NCI-H1930 (cell line): Measurements from ENCODE around the gene BBOF1.
A peak's percentile ranks its signal among the peaks of the same experiment; 100 is the strongest.

Source experiments
- DNase-seq, 2 experiments: peaks; one replicate each; lab custom pipeline; 2025; lab: John Stamatoyannopoulos, UW

The BBOF1 gene

DNA sequence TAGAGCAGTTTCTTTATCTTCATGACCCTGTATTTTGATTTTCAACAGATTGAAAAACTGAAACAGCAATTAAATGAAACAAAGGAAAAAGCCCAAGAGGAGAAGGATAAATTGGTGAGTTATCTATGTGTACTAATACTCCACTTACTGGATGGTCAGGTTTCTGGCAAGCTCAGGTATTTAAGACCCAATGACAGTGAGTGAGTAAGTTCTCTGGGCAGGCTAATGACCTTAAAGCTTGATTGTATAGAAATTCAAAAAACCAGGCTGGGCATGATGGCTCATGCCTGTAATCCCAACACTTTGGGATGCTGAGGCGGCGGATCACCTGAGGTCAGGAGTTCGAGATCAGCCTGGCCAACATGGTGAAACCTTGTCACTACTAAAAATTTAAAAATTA is 10.0 kb downstream of the BBOF1 start:
- DNase-seq = no peak

DNA sequence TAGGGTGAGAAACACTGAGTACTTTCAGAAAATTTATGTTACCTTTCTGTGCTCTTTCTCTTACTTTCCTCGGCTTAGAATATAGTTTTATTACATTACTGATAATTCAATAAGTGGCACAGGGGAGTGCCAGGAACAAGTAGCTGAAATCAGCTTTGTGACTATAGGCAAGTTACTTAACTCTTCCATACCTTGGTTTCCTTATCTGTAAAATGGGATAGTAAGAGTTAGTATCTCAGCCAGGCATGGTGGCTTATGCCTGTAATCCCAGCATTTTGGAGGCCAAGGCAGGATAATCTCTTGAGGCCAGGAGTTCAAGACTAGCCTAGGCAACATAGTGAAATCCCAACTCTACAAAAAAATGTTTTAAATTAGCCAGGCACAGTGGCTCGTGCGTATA is 15.4 kb downstream of the BBOF1 start:
- no peak for DNase-seq

DNA sequence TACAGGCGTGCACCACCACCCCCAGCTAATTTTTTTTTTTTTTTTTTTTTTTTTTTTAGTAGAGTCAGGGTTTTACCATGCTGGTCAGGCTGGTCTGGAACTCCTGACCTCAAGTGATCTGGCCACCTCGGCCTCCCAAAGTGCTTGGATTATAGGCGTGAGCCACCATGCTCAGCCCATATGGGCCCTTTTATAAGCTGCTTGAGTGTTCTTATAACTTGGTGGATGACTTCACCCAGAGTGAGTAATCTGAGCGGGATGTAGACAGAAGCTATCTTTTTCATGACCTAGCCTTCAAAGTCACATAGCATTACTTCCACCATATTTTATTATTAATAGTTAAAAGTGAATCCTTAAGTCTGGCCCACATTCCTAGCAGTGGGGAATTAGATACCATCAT is 16.4 kb downstream of the BBOF1 start:
- no peak for DNase-seq

DNA sequence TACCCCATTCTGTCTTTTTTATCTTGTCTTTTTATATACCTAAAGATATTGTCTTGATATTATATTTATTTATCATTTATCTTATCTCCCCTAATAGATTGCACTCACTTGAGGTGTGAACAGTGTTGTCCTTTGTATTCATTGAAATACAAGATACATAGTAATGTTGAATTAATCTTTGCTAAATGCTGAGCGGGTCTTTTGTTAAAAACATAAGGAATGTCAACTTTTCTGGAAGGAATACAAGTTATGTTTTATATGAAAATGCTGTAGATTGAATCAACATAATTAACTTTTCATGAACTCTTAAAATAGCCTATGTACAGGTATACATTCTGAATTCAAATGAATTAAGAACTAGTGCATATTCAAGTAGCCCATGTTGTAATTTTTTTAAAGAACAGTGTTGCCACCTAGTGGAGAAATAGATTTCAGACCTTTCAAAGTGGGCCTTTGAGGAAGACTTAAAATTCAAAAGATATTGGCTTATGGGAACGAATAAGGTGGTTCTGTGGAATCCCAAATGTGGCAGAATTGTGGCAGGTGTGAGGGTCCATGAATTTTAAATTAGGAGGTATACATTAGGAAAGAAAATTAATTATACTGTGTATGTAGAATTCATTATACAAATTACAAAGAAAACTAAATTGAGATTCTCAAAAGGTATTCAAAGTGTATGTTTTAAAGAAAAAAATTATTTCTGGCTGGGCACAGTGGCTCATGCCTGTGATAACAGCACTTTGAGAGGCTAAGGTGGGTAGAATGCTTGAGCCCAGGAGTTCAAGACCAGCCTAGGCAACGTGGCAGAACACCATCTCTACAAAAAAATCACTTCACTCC is 19.1 kb downstream of the BBOF1 start:
- DNase-seq = peak; percentile 21 to 41

DNA sequence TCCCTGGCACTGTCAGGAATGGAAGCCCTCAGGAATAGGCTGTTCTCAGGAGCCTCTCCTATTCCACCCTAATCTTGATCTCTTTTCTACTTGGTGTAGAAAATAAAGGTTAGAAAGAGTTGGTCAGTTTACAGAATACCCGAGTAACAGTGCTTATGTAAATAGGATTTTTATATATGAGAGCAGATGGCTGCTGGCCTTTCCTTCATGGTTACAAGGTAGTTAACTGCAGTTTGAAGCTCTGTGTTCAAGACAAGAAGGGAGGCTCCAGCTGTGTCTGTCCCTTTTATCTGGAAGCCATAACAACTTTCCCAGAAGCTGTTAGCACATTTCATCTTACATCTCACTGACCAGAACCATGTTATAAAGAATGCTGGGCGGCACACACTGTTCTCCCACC is 23.1 kb downstream of the BBOF1 start:
- no peak for DNase-seq

DNA sequence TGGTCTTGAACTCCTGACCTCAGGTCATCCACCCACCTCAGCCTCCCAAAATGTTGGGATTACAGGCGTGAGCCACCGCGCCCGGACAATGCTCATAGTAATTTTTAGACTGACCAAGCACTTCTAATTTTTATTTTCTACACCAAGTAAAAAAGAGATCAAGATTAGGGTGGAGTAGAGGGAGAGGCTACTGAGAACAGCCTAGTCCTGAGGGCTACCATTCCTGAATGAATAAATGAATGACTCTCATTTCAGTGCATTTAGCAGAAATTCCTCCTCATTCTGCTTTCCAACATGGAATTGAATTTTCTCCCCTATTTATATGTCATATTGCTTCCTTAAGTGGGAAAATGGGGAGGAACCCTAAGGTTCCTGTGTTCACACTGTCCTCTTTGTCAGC is 26.4 kb downstream of the BBOF1 start:
- DNase-seq = no peak

DNA sequence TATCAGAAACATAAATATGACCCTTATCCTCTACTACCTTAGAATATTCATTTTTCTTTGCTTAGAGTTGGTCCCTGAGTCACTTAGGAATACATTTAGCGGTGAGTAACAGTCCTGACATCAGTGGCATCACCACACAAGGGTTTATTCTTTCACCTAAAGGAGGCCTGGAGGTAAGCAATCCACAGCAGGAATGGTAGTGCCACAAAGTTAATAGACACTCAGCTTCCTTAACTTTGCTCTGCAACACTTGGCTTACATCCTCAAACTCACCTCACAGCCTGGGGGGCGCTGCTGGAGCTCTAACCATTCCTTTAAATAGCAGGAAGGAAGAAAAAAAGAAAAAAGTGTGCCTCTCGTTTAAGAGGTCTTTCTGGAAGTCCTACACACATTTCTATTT is 29.1 kb downstream of the BBOF1 start:
- DNase-seq = no peak

DNA sequence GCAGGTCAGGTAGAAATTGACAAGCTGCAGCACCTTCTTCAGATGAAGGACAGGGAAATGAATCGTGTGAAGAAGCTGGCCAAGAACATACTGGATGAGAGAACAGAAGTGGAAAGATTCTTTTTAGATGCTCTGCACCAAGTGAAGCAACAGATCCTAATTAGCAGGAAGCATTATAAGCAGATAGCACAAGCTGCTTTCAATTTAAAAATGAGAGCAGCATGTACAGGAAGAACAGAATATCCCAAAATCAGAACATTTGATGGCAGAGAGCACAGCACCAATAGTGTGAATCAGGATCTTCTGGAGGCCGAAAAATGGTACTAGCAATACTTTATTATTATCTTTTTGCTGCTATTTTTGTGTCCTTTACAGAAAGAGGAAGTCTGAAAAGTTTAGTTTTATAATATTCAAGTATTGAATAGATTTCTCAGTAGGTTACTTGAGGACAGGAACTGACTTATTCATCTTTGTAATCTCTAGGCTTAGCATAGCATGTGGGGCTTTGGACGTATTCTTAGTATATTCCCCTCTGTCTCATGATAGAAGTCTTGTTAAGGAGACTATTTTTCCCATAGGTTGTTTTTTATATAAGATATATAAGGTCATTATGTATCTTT is 30.8 kb downstream of the BBOF1 start:
- no peak for DNase-seq

DNA sequence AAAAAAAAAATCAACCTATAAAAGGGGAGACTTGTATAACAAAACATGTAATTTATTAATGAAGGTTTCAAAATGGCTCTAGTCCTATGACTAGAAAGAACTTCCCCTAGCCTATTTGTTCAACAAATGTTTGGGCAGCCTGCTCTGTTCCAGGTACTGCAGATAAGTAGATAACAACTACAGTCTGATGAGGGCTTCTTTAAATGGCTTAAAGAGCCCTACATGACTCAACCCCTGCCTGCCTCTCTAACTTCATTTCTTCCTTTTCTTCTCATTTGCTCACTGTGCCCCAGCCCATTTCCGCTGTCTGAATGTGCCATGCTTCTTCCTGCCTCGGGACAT is 43.6 kb downstream of the BBOF1 start:
- DNase-seq = no peak

DNA sequence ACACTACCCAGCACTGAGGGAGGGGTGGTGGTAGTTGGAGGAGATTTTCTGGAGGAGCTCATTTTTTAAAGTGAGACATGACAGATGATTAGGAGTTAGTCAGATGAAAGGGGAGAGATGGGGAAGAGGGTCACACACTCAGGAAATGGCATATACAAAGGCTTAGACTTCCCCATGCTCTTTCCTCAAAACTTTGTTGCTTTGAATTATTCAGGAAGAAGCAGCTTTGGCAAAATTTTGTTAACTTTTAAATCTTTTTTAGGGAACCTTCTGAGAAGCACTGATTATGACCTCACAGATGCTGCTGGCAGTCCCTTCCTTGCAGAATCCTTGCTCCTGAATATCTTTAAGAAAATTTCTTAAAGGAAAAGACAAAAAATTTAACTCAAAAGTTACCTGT is 45.3 kb downstream of the BBOF1 start:
- DNase-seq = no peak

DNA sequence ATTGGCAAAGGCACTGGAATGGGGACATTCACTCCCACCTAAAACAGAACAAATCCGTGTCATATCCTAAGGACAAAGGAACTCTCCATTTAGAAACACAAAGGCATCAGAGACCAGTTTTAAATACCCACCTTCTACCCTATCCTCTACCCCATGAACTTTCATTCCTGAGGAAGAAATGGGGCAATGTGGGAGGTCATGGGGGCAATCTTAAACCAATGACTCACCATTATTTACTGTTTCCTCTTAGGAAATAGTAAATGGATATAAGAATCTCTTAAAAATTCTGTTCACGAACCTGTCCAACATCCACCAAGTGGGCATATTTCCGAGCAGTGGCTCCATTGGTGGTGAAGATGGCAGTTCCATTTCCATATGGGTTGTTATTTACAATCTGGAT is 45.7 kb downstream of the BBOF1 start:
- DNase-seq = no peak

DNA sequence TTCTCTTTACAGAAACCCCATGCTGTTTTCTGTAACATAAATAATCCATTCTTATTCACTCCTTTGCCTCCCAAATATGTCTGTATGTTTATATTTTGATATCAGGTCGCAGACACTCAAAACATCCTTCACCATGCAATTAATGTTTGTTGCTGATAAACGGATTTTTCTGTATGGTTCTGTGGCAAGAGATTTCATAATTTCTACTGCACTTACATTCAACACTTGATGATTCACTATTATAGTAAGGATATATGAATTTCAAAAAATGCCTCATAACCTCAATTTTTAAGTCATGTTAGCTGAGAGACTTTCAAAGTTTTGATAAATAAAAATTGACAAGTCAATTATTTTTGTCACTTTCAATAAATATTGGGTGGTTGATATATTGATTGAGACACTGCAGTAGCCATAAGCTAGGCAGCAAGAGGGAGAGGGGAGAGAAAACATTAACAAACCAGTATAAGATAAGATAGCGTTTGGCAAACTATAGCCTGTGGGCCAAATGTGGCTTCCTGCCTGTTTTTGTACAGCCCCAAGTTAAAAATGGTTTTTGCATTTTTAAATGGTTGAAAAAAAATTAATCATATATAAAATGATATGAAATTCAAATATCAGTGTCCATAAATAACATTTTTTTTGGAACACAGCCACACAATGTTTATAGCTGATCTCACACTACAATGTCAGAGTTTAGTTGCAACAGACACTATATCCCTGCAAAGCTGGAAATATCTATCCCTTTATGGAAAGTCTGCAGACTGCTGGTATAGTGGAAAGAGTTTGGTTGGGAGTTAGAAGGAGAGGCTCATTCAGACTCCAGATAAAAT is 46.8 kb downstream of the BBOF1 start:
- DNase-seq = no peak

DNA sequence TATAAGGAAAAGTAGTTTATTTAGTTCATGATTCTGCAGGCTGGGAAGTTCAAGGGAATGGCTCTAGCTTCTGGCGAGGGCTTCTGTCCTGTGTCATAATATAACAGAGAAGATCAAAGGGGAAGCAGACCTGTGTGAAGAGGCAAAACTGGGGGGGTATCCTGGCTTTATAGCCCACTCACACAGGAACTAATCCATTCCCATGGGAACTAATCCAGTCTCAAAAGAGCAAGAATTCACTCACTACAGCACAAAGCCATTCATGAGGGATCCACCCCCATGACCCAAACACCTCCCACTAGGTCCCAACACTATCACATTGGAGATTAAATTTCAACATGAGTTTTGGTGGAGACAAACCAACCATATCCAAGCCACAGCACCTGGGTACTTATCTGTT is 58.3 kb downstream of the BBOF1 start:
- DNase-seq = no peak

DNA sequence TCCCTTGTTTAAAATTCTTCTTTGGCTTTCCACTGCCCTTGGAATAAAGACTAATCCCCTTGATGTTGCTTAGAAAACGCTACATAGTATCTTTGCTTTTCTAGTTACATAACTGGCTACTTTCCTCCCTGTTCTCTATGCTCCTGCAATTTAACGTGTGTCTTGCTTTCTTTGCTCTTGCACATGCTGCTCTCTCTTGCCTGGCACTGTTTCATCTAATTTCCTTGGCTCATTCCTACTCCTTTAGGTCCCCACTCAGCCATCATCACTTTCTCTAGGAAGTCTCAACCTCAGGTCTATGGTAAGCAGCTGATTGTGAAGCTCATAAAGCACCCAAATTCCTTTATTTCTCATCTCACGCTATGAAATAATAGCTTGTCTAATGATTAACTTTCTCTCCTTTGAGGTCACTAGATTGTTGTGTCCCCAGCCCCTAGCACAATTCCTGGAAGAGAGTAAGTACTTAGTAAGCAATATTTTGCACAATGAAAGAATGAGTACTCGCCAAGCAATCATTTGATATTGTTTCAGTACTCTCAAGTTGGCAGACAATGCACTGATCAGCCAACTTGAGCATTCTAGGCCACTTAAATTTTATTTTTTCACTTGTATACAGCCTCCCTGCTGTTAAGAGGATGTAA is 61.8 kb downstream of the BBOF1 start:
- no peak for DNase-seq

DNA sequence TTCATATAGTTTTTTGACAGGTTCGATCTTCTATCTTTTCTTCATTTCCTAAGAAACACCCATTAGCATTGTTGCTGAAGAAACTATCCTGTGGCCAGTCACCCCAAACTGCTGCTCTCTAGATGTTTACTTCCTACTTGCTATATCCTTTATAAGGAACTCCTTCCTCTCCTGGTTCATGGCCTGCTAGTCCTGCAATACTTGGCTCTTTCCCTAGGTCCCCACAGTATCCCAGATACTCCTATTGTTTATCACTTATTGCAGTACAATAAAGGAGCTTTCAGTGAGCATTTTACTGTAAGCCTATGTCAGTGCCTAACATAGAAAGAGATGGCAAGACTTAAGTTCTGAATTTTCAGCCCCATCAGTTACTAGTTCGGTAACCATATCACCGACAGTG is 62.3 kb downstream of the BBOF1 start:
- DNase-seq = no peak

DNA sequence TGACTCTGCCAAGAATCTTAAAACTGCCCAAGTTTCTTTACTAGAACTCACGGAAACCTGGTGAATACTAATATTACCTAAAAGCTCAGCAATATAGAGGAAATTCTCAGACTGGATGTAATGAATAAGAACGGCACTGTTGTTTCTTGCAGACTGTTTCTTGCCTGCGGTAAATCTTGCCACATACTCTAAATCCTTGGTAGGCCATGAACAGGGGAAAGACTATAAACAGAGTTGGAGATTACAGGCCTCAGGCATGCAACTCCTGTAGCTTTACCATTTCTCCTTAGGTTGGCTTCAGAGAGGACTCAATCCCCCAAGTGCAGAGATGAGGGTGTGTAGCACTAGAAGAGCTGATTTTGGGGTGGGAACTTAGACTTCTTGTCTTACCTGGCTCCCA is 64.0 kb downstream of the BBOF1 start:
- no peak for DNase-seq

DNA sequence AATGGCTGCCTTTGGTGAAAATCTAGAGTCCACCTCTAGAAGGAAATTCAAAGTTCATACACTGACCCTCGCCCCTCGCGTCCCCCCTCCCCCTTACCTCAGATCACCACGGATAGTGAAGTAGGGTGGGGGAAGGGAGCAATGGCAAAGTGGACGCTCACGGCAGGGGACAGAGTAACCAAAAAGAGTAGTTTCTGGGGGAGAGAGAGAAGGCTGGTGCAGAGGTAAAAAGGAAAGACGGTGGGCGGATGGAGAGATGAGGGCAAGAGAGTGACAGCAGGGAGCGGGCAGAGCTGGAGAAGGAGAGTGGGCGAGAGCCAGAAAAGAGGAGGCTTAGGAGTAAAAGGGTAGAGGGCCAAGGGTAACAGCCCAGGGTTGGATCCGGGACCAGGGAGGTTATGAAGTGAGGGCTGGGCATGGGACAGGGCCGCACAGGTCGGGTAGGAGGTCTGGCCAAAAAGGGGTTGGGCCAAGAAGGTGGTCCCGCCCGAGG is 64.7 kb downstream of the BBOF1 start:
- DNase-seq = no peak

DNA sequence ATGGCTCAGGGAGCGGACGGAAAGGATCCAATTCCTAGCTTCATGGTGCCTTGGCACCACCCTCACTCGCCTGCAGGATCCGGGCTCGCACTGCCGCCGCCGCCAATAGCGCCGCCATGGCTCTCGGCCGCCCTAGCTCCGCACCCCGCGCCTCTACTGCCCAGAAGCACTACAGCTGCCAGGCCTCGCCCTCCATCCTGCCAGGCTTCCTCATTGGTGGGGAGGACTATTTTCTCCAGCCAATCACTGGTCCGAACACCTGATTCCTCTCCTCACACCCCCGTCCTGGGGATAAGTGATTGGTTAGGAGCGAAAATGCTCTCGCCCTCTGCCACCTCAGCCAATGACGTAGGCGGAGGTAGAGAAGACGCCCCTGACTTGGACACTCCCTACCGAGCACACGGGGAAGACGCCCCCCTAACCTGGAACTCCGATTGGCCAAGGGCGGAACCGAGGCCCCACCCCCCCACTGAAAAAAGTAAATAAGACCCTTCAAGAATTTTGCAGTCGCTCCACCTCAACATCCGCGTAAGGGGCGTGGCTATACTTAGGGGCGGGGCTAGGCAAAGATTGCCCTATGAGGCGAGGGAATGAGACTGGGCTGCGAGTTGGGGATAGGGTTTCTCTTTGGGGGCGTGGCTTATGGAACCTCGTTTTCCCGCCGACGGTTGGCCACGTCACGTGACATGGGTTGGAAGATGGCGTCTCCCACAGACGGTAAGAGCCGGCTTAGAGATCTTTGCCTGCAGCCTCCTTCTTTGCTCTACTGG is 65.3 kb downstream of the BBOF1 start, which contains the start of the genes ALDH6A1 and LIN52:
TSS of gene ALDH6A1 (minus strand) at position 177 of the 770 bp plus-strand sequence. CDS start at position 118, 59 bp downstream.
TSS of gene LIN52 (plus strand) at position 680 of the 770 bp plus-strand sequence. CDS start at position 699, 19 bp downstream.
- DNase-seq = peak; percentile 99 to 100

DNA sequence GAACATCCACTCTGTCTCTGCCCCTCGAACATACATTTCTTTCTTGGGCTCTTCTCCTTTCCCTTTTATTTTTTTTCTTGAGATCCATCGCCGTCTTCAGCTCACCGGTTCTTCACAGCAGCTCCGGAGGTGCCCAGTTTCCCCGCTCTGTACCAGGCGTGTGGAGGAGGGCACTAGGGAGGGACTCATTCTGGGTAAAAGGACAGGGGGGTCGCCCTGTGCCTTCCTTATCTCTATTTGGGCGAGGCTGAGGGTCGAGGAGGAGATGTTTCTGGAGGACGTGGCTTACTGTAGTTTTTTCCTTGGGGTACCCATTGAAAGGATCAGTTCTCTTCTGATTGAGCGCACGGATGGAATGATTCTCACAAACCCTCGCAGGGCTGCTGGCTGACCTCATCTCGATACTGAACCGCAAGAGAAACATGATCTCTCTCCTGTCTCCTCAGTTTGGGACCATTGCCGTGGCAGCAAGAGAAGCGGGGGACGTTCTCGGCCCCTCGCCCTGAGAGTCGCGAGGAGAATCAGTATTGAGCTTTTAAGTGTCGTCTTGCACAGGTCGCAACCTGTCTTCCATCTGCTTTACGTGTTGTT is 66.0 kb downstream of the BBOF1 start:
- no peak for DNase-seq

DNA sequence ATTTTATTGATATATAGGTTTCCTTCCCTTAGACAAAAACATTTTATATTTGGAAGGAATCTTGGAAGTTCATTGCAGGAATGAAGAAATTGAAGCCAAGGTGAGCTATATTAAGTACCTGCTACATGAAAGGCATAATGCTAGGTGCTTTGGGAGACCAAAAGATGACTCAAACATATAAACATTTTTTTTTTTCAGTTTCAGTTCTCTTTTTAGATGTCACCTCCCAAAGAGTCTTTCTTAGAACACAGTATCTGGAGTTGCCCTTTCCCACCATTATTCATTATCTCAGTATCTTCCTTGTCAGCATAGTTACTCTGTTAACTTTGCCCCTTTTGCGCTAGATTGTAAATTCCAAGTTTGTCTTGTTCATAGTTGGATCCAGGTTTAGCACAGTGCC is 66.7 kb downstream of the BBOF1 start:
- no peak for DNase-seq
